HEK293 (cell line): Measurements from ENCODE around the gene CAPN13.

Experiments used
- CTCF ChIA-PET: fragments of 350-600 bp; formaldehyde crosslinking; extraction: SDS; loops from one replicate; lab custom pipeline; 2021; ENCODE audit warnings: antibody characterized with exemption; lab: Yijun Ruan, JAX
- POLR2A ChIA-PET: fragments of 300-600 bp; formaldehyde crosslinking; extraction: SDS; loops from one replicate; lab custom pipeline; 2020; ENCODE audit warnings: antibody characterized with exemption, inconsistent platforms; lab: Yijun Ruan, JAX
- H3K27ac ChIP-seq: fragments of 200-500 bp; sonication (Bioruptor generic); 2 replicates; pipeline ENCODE4 v1.5.1; 2014; ENCODE audit warnings: low read depth, low read length, control low read depth, inconsistent platforms; ENCODE audit errors: extremely low read depth
- H3K36me3 ChIP-seq, 2 experiments: fragments of 200-500 bp in 1 of 2; sonication (Bioruptor generic) in 1 of 2; 1 replicate in 1 of 2; 2 replicates in 1 of 2; pipeline ENCODE4 v1.5.1; 2014 to 2017; ENCODE audit warnings: inconsistent platforms in 2 of 2, low read length in 2 of 2; ENCODE audit not compliant: control insufficient read depth in 2 of 2, insufficient read depth in 1 of 2
- H3K4me1 ChIP-seq: fragments of 200-500 bp; sonication (Bioruptor generic); 2 replicates; pipeline ENCODE4 v1.5.1; 2014; ENCODE audit warnings: mild to moderate bottlenecking, low read length, inconsistent platforms; ENCODE audit not compliant: control insufficient read depth, insufficient read depth
- H3K4me3 ChIP-seq: 2 replicates; pipeline ENCODE4 v1.5.1; 2011; ENCODE audit warnings: low read depth, mild to moderate bottlenecking, control low read depth, low read length, moderate library complexity
- H3K9me3 ChIP-seq: fragments of 200-500 bp; sonication (Bioruptor generic); 2 replicates; pipeline ENCODE4 v1.5.1; 2014; ENCODE audit warnings: low read depth, low read length, inconsistent platforms; ENCODE audit not compliant: control insufficient read depth, insufficient read depth
- BCL6B ChIP-seq: fragments of 450-650 bp; formaldehyde crosslinking; IDR thresholded peaks from 2 replicates; pipeline ENCODE4 v1.5.1; 2017; ENCODE audit warnings: missing biosample characterization, missing genetic modification characterization
- INSM2 ChIP-seq: fragments of 450-650 bp; formaldehyde crosslinking; IDR thresholded peaks from 2 replicates; pipeline ENCODE4 v1.5.1; 2016; ENCODE audit warnings: missing biosample characterization, missing genetic modification characterization
- SP7 ChIP-seq: fragments of 450-650 bp; formaldehyde crosslinking; IDR thresholded peaks from 2 replicates; pipeline ENCODE4 v1.5.1; 2016; ENCODE audit warnings: missing biosample characterization, missing genetic modification characterization
- ZBTB44 ChIP-seq: fragments of 450-650 bp; IDR thresholded peaks from 2 replicates; pipeline ENCODE4 v1.5.1; 2018; ENCODE audit warnings: missing biosample characterization, mild to moderate bottlenecking, missing genetic modification characterization
- ZBTB7A ChIP-seq: fragments of 450-650 bp; formaldehyde crosslinking; IDR thresholded peaks from 2 replicates; pipeline ENCODE4 v1.5.1; 2016; ENCODE audit warnings: low read depth, missing biosample characterization, missing genetic modification characterization
- ZFHX2 ChIP-seq: fragments of 450-650 bp; formaldehyde crosslinking; conservative IDR thresholded peaks from 2 replicates; pipeline ENCODE4 v1.5.1; 2016; ENCODE audit warnings: missing biosample characterization, missing genetic modification characterization
- ZNF280D ChIP-seq: fragments of 450-650 bp; formaldehyde crosslinking; IDR thresholded peaks from 2 replicates; pipeline ENCODE4 v1.5.1; 2016; ENCODE audit warnings: missing biosample characterization, missing genetic modification characterization
- ZNF558 ChIP-seq: fragments of 450-650 bp; formaldehyde crosslinking; IDR thresholded peaks from 2 replicates; pipeline ENCODE4 v1.5.1; 2016; ENCODE audit warnings: missing biosample characterization, missing genetic modification characterization
- ZNF707 ChIP-seq: fragments of 450-650 bp; formaldehyde crosslinking; IDR thresholded peaks from 2 replicates; pipeline ENCODE4 v1.5.1; 2016; ENCODE audit warnings: missing biosample characterization, missing genetic modification characterization
- ZNF747 ChIP-seq: fragments of 450-650 bp; formaldehyde crosslinking; IDR thresholded peaks from 2 replicates; pipeline ENCODE4 v1.5.1; 2016; ENCODE audit warnings: missing biosample characterization, missing genetic modification characterization
- ZNF843 ChIP-seq: fragments of 450-650 bp; formaldehyde crosslinking; IDR thresholded peaks from 2 replicates; pipeline ENCODE4 v1.5.1; 2016; ENCODE audit warnings: missing biosample characterization, missing genetic modification characterization
- TF ChIP-seq, protein P1 (sequence below): fragments of 450-650 bp; formaldehyde crosslinking; IDR thresholded peaks from 2 replicates; pipeline ENCODE4 v1.5.1; 2016; ENCODE audit warnings: missing biosample characterization, missing genetic modification characterization
- TF ChIP-seq, protein P2 (sequence below): fragments of 450-650 bp; formaldehyde crosslinking; IDR thresholded peaks from 2 replicates; pipeline ENCODE4 v1.5.1; 2016; ENCODE audit warnings: missing biosample characterization, missing genetic modification characterization
- TF ChIP-seq, protein P3 (sequence below): fragments of 450-650 bp; formaldehyde crosslinking; conservative IDR thresholded peaks from 2 replicates; pipeline ENCODE4 v1.5.1; 2016; ENCODE audit warnings: low read depth, missing biosample characterization, missing genetic modification characterization

CAPN13 gene

DNA sequence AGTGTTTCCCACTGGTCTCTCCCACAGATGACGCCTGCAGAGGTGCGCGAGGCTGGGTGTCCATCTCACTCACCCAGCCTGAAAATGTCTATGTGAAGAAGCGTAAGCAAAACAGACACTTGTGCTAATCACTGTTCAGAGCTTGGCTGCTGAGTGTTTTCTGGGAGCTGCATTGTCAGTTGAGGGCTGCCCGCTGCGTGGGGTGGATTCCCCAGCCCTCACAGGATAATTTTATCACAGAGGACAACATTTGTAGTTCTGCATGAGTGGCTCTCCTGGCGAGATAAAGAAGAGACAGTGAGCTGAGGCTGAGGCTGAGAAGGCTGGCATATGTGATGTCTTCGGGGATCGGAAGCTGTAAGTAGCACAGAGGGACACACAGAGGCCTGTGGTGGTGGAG is 16.2 kb upstream of the CAPN13 start (continued):
- no peak for TF ChIP-seq BCL6B (tag by site-specific recombination)
- no peak for TF ChIP-seq ZNF280D (tag by site-specific recombination)

- H3K9me3 ChIP-seq: no peaks in the 10 kb centered on the region
- ChIA-PET POLR2A (no interaction called here), CTCF (no interaction called here)
- no peak overlapping the region for H3K4me3 ChIP-seq
- TF ChIP-seq ZFHX2 (tag by site-specific recombination) (no peak), ZNF843 (tag by site-specific recombination) (no peak), SP7 (tag by site-specific recombination) (no peak), ZBTB44 (tag by site-specific recombination) (no peak), ZNF747 (tag by site-specific recombination) (no peak), ZNF707 (no peak), ZBTB7A (tag by site-specific recombination) (no peak)
- TF ChIP-seq, protein P1, sequence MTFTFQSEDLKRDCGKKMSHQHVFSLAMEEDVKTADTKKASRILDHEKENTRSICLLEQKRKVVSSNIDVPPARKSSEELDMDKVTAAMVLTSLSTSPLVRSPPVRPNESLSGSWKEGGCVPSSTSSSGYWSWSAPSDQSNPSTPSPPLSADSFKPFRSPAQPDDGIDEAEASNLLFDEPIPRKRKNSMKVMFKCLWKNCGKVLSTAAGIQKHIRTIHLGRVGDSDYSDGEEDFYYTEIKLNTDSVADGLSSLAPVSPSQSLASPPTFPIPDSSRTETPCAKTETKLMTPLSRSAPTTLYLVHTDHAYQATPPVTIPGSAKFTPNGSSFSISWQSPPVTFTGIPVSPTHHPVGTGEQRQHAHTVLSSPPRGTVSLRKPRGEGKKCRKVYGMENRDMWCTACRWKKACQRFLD (tag by site-specific recombination): no peak
- TF ChIP-seq, protein P2, sequence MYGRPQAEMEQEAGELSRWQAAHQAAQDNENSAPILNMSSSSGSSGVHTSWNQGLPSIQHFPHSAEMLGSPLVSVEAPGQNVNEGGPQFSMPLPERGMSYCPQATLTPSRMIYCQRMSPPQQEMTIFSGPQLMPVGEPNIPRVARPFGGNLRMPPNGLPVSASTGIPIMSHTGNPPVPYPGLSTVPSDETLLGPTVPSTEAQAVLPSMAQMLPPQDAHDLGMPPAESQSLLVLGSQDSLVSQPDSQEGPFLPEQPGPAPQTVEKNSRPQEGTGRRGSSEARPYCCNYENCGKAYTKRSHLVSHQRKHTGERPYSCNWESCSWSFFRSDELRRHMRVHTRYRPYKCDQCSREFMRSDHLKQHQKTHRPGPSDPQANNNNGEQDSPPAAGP: no peak
- no peaks in the 10 kb centered on the region for H3K4me1 ChIP-seq
- H3K27ac ChIP-seq: no peak overlapping the region
- H3K36me3 ChIP-seq: no peaks in the 10 kb centered on the region
Measured at GRCh38 chr2:30821960-30822359, 14.7 kb upstream of the CAPN13 start.

GRCh38 chr2:30820381-30821055 is 13.3 kb upstream of the CAPN13 start:
- ChIA-PET CTCF (interaction anchor here (0.7 to 1.2 kb wide), 2 partner anchors 18 to 41 kb away, joined by 3 read pairs; no protein-coding TSS in a partner anchor), POLR2A (no interaction called here)
- H3K4me3 ChIP-seq: no peak overlapping the region
- no peak overlapping the region for H3K27ac ChIP-seq
- H3K36me3 ChIP-seq: no peaks in the 10 kb centered on the region
- H3K4me1 ChIP-seq: no peaks in the 10 kb centered on the region
- H3K9me3 ChIP-seq: no peaks in the 10 kb centered on the region
- TF ChIP-seq ZNF558 (tag by site-specific recombination): no peak
- TF ChIP-seq, protein P3, sequence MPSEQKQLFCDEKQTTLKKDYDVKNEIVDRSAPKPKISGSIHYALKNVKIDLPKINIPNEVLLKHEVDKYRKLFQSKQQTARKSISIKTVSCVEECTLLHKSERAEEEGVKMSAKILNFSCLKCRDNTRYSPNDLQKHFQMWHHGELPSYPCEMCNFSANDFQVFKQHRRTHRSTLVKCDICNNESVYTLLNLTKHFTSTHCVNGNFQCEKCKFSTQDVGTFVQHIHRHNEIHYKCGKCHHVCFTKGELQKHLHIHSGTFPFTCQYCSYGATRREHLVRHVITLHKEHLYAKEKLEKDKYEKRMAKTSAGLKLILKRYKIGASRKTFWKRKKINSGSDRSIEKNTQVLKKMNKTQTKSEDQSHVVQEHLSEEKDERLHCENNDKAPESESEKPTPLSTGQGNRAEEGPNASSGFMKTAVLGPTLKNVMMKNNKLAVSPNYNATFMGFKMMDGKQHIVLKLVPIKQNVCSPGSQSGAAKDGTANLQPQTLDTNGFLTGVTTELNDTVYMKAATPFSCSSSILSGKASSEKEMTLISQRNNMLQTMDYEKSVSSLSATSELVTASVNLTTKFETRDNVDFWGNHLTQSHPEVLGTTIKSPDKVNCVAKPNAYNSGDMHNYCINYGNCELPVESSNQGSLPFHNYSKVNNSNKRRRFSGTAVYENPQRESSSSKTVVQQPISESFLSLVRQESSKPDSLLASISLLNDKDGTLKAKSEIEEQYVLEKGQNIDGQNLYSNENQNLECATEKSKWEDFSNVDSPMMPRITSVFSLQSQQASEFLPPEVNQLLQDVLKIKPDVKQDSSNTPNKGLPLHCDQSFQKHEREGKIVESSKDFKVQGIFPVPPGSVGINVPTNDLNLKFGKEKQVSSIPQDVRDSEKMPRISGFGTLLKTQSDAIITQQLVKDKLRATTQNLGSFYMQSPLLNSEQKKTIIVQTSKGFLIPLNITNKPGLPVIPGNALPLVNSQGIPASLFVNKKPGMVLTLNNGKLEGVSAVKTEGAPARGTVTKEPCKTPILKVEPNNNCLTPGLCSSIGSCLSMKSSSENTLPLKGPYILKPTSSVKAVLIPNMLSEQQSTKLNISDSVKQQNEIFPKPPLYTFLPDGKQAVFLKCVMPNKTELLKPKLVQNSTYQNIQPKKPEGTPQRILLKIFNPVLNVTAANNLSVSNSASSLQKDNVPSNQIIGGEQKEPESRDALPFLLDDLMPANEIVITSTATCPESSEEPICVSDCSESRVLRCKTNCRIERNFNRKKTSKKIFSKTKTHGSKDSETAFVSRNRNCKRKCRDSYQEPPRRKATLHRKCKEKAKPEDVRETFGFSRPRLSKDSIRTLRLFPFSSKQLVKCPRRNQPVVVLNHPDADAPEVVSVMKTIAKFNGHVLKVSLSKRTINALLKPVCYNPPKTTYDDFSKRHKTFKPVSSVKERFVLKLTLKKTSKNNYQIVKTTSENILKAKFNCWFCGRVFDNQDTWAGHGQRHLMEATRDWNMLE (tag by site-specific recombination): no peak
- TF ChIP-seq INSM2 (tag by site-specific recombination): no peak
- TF ChIP-seq, all 188 proteins: peak for 0
